Coronary artery (tissue), 2 donors: ENCODE data around the gene DISP3.

ENCODE experiments used
- DNase-seq: peaks from one replicate; pipeline ENCODE4 v3.0.0-alpha.2; 2017; ENCODE audit warnings: low spot score
- H3K27ac ChIP-seq, 2 donors: fragments of 200-600 bp; sonication (generic); one replicate each; pipeline ENCODE4 v1.5.1; 2016 to 2019
- H3K4me3 ChIP-seq: fragments of 200-600 bp; sonication (generic); 2 replicates; pipeline ENCODE4 v1.5.1; 2016; ENCODE audit warnings: mild to moderate bottlenecking, moderate library complexity
- TF ChIP-seq, protein P1 (sequence below): fragments of 200-600 bp; sonication (generic); IDR thresholded peaks from one replicate; pipeline ENCODE4 v1.5.1; 2019; ENCODE audit warnings: antibody characterized with exemption

Gene DISP3

DNA sequence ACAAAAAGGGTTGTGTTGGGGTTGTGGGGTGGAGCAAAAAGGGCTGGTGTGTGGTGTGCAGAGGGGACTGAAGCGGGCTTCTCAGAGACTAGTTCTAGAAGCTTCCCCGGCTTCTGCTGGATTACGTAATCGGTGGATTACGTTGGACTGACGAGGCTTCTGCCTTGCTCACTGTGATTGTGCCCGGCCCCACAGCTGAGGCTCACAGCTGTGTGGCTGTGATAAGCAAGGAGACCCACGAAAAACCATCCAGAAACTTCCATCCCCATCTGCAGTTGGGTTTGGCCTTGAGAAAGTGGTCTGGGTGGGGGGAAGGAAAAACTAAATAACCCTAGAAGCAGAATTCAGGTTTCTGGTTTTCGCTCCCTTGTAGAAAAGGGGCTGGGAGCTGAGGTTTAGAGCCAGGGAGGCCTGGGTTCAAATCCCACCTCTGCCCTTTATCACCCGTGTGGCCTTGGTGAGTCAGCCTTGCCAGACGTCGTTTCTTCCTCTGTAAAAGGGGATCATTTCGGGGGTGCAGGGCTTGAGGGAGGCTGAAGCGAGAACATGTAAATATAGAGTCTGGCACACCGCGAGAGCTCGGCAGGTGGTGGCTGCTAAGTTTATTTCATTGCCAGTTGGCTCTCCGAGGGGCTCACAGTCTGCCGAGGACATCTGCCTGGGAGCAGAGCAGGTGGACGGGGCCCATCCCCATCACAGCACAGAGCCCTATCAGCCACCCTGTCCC, 30.4 kb upstream of the DISP3 start:
- no peak for DNase-seq
- Histone ChIP-seq H3K4me3 (no peak overlapping the region), H3K27ac (no peak overlapping the region)
- TF ChIP-seq, protein P1, sequence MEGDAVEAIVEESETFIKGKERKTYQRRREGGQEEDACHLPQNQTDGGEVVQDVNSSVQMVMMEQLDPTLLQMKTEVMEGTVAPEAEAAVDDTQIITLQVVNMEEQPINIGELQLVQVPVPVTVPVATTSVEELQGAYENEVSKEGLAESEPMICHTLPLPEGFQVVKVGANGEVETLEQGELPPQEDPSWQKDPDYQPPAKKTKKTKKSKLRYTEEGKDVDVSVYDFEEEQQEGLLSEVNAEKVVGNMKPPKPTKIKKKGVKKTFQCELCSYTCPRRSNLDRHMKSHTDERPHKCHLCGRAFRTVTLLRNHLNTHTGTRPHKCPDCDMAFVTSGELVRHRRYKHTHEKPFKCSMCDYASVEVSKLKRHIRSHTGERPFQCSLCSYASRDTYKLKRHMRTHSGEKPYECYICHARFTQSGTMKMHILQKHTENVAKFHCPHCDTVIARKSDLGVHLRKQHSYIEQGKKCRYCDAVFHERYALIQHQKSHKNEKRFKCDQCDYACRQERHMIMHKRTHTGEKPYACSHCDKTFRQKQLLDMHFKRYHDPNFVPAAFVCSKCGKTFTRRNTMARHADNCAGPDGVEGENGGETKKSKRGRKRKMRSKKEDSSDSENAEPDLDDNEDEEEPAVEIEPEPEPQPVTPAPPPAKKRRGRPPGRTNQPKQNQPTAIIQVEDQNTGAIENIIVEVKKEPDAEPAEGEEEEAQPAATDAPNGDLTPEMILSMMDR, result no peak

DNA sequence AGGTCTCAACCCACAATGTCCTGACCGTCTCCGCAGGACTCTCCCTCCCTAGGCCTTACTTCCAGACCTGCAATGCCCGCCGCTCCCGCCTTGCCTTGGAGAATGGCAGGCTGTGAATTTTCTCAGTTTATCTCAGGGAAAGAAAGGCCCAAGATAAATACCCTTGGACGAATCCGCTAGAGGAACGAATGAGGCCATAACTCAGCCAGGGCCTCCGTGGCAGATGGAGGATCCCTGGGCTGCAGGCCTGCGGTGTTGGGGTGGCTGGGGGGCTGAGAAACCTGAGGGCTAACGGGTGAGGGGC, 29.9 kb upstream of the DISP3 start:
- no peak for DNase-seq
- TF ChIP-seq, protein P1, result no peak
- no peak overlapping the region for H3K27ac ChIP-seq
- no peak overlapping the region for H3K4me3 ChIP-seq

DNA sequence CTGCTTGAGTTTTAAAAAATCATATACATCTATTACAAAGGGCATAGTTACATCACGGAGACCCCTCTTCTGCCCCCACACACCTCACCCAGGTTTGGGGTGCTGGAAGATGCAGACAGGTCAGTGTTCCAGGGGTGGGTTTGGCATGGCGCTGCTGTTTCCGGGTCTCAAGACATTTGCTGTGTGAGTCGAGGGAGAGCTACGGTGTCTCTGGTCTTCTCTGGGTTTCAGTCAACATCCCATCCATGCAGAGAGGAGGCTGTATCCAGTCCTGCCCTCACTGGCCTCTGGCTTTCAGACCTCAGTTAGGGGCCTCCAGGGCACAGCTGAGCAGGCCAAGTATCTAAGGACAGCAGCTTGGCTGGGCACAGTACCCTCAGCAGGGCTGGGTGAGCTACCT, 28.6 kb upstream of the DISP3 start:
- Histone ChIP-seq H3K27ac (no peak overlapping the region), H3K4me3 (no peak overlapping the region)
- DNase-seq, result no peak
- TF ChIP-seq, protein P1, result no peak

DNA sequence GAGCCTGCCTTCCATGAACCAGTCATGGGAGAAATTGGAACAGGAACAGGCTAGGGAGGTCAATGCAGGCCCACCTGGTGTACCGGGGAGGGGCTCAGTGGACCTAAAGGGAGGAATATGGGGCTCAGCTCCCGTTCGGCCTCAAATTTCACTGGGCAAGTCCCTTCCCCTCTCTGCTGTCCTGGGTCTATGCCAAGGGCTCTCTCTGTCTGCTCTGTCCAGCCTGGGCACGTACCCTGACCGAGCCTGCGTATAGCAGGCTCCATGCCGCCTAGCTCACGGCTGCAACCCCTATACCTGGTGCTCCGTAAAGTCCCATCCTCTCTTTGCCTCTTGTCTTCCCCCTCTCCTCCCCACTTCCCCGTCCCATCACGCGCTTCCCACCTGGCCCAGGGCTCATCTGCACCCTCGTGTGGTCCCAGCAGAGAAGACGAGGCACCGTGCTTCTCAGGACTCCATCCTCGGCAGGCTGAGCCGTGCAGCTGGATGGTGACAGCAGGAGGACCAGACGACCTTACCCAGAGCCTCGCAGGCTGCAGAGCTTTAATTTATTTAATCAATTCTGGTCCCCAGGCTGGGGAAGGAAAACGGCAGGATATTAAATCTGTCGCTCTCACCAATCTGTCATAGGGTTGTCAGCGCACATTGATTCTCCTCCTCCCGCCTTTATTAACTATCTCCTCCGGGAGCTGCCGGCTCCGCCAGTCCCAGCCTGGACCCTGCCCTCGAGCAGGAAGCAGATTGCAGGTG, 25.0 kb upstream of the DISP3 start:
- Histone ChIP-seq H3K4me3 (no peak overlapping the region), H3K27ac (no peak overlapping the region)
- DNase-seq, result no peak
- TF ChIP-seq, protein P1, result no peak

DNA sequence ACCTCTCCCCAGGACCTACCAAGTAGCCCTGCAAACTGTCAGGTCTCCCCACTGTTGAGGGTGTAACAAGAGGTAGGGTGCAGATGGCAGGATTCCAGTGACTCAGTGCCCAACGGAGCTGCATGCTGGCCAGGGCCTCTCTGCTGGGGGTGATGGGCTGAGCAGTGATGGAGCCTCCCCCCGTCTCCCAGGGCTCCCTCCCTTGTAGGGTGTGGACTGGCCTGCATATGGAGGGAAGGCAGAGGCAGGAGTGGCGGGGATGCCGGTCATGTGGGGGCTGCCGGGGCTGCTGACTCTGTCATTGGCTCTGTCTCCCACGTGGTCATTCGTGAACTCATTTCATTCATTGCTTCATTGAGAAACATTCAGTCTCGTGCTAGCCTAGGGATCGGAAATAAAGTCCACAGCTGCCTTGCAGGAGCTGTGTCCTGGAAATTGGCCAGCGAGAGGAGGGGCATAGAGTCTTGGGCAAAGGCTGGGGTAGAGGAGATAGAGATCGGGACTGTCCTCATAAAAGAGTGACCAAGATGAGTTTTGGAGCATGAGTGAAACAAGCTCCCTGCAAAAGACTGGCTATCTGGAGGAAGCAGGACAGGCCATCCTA, 22.9 kb upstream of the DISP3 start:
- TF ChIP-seq, protein P1, result no peak
- no peak overlapping the region for H3K27ac ChIP-seq
- no peak overlapping the region for H3K4me3 ChIP-seq
- no peak for DNase-seq

DNA sequence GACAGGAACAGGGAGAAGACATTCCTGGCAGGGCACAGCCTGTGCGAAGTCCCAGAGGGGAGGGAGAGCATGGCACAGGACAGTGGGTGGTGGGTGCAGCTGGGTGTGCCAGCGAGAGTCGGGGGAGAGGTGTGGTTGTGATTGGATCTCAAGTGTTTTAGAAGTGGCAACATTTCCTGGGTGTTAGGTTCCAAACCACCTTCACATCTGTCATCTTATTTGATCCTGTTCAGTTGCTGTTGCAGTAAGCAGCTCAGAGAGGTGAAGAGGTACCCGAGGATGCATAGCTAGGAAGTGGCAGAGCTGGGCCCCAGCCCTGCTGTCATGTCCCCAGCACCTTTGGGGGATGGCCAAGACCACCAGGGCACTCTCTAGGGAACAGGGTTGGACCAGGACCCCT, 22.0 kb upstream of the DISP3 start:
- TF ChIP-seq, protein P1, result no peak
- Histone ChIP-seq H3K27ac (no peak overlapping the region), H3K4me3 (no peak overlapping the region)
- DNase-seq, result no peak

DNA sequence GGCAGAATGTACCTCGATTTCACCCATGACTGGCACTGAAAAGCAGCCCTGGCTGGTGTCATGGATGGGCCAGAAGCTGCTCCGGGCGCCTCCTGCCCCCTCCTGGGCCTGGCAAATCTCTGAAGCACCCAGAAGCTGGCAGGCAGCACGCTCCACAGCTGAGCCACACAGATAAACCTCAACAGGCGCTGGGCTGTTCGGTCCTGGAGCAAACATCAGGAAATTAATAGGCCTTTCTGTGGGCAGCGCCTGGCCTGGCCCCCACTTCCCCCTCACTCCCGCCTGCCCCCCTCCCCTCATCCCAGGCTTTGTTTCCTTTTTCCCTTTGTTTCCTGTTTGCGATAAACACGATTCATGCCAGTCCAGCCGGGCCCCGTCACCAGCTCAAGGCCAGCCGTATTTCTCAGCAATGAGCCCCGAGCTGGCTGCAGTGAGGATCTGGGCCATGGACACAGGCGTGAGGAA, 20.1 kb upstream of the DISP3 start:
- DNase-seq, result no peak
- TF ChIP-seq, protein P1, result no peak
- Histone ChIP-seq H3K4me3 (no peak overlapping the region), H3K27ac (no peak overlapping the region)
